GM12873 (cell line): ENCODE measurements around the gene FOCAD.

ENCODE experiments used
- TF ChIP-seq, protein P1 (sequence below): IDR thresholded peaks from 2 replicates; pipeline ENCODE4 v1.5.1; 2012; ENCODE audit warnings: low read depth, mild to moderate bottlenecking, moderate library complexity, low read length, control low read depth; ENCODE audit not compliant: insufficient read depth; ENCODE audit errors: missing control alignments

The FOCAD gene

DNA sequence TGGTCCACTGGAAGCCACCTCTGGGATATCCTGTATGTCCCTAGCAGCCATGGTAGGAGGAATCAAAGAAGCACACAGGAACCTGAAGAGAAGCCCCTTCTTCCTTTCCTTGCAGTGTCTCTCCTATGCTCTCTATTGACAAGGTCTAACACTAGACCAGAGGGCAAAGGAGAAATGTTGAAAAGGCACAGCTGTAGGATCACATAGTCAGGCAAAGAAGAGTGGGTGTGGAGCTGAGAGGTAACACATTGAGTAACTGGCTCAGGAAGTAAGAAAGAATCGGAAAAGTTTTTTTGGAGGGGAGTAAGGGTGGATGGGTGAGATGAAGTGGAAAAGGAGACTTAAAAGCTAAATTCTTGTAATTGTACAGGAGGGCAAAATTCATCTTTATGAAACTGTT, 100.1 kb downstream of the FOCAD start:
- TF ChIP-seq, protein P1, sequence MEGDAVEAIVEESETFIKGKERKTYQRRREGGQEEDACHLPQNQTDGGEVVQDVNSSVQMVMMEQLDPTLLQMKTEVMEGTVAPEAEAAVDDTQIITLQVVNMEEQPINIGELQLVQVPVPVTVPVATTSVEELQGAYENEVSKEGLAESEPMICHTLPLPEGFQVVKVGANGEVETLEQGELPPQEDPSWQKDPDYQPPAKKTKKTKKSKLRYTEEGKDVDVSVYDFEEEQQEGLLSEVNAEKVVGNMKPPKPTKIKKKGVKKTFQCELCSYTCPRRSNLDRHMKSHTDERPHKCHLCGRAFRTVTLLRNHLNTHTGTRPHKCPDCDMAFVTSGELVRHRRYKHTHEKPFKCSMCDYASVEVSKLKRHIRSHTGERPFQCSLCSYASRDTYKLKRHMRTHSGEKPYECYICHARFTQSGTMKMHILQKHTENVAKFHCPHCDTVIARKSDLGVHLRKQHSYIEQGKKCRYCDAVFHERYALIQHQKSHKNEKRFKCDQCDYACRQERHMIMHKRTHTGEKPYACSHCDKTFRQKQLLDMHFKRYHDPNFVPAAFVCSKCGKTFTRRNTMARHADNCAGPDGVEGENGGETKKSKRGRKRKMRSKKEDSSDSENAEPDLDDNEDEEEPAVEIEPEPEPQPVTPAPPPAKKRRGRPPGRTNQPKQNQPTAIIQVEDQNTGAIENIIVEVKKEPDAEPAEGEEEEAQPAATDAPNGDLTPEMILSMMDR: no peak

DNA sequence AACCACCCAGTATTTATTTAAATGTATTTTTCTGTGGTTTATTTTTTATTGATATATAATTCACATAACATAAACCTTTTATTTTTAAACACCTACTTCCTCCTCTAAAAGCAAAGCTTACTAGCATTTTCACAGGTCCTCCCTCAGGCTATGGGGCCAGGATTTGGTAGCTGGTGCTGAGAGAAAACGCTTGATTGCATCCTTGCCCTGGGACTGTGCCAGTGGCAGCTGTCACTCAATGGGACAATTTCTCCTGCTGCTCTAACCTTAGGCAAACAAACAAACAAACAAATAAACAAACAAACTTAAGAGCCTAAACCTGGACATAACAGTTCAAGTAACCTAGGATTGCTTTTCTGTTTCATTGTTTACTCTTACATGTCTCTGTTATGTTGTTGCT, 102.7 kb downstream of the FOCAD start:
- TF ChIP-seq, protein P1: no peak

DNA sequence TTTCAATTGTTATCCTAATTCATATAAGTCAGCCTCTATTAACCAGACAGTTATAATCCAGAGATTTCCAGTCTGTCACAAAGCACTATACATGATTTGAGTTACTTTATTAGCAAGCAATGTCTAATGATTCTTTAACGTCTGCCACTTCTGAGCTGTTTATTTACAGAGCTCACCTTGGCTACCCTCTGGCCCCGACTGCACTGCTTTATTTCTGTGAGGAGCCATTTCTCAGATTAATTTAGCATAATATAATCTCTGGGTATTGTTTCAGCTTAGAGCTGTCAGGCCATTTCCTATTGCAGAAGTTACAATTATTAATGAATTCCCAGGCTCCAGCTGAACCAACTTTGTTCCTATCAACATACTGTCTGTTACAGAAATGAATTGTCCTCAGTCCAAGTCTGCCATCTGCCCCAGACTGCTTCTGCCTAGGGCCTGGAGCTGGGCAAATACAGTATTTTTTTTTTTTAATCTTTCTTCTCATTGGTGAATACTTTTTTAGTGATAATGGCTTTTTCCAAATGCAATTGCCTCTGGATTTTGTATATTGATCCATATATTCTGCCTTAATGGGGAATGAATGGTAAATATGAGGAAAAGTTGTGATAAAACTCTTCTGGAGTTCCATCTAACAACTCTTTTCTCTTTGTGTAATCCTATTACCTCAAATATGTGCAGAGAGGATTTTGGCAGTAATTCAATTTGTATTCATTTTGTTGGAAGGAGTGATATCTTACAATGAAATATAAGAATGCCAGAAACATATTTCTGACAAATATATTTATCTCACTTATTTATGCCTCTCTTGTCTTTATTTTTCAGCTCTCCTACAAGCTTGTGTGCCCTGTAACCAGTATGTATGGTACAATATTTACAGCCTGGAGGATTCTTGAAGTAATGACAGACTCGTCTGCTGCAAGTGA, 104.7 kb downstream of the FOCAD start:
- TF ChIP-seq, protein P1: no peak

GRCh38 chr9:20790721-20791120, 106.7 kb downstream of the FOCAD start:
- TF ChIP-seq, protein P1: no peak

DNA sequence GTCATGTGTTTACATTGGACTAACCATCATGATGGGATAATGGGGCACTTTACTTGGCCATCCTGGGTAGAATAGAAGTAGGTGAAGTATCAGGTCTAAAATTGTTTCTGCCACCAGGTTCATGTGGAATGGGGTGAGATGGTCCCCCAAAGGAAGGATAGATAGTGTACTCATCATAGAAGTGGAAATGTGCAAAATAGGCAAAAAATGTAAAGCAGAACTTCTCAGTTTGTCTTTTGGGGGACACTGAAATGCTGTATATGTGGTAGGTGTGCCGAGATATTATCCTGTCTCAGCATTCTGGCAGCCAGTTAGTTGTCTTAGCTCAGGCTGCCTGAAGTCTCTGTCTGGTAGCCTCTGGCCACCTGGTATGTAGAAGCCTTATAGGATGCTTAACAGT, 107.6 kb downstream of the FOCAD start:
- TF ChIP-seq, protein P1: no peak

DNA sequence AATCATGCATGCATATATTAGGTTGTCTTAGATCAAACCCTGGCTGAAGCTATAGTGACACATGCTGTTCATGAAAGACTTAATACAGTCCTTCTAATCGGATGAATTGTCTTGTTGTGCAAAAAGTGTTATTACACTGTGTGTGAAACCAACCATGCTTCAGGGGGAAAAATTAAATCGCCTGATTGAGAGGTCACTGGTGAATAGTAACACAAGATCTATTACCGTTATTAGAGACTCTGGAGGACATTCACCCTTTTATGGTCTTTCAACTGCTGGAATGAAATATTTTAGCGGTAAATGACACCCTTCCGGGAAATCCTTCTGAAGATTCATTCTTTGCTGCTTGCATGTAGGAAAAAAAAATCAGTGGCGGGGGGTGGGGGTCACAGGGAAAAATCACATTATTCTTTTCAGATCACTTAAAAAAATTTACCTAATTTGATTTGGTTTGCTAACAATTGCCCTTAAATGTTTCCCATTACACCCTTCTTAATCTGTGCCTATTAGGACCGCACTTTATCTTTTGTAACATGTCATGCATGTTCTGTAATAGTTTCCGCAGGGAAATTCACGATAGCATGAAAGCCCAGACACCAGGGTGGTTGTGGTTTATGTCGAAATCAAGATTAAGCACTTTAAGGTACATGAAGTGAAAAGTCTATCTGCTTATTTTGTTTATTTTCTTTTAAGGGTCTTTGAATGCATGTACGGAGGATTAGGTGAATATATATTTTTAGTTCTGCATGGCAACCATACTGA, 120.6 kb downstream of the FOCAD start:
- TF ChIP-seq, protein P1: no peak

- TF ChIP-seq, protein P1: no peak
These were observed 121.7 kb downstream of the FOCAD start for GRCh38 chr9:20805766-20806165.
